ENCODE measurements around the gene LIFR. TPM values are rescaled to one million over a fixed set of nuclear protein-coding genes. Genes with fewer than 3 reads are reported as not detected.

The LIFR gene
- total RNA-seq, 1 experiment from 2014 or later: 22.0 TPM

- POLR2A ChIA-PET (ENCODE audit: unreplicated experiment): no interaction called here
- Histone ChIP-seq H3K9me3 (ENCODE audit: insufficient read depth, low read depth) (no peaks in the 10 kb centered on the region), H3F3A (ENCODE audit: insufficient read depth, low read depth) (no peaks in the 10 kb centered on the region), H3K27me3 (ENCODE audit: insufficient read depth, low read depth) (no peaks in the 10 kb centered on the region), H4K20me1 (ENCODE audit: insufficient read depth) (no peaks in the 10 kb centered on the region), H2AFZ (no peak overlapping the region), H3K9me2 (ENCODE audit: insufficient read depth) (no peaks in the 10 kb centered on the region), H3K4me1 (replicated peaks; ENCODE audit: insufficient read depth) (peaks cover 14% of the 10 kb centered on the region), H3K79me2 (ENCODE audit: low read depth) (no peaks in the 10 kb centered on the region), H3K27ac (no peak overlapping the region), H3K4me3 (no peak overlapping the region), H3K4me2 (no peak overlapping the region), H3K36me3 (ENCODE audit: low read depth) (no peaks in the 10 kb centered on the region)
- no peak for DNase-seq
- CTCF ChIA-PET: interaction anchor here (1.7 kb wide), 1 partner anchor 25 kb away, joined by 15 read pairs; no protein-coding TSS in a partner anchor
- TF ChIP-seq EZH2 (IDR thresholded peaks at IDR 0.05; ENCODE audit: low read depth) (no peak), CTCF (conservative IDR thresholded peaks at IDR 0.05) (no peak)
- intact Hi-C loops (cut with micrococcal nuclease; ENCODE audit: unreplicated experiment): no loop called here
- BruUV-seq (replicated peaks): no TSS peak
Observed at GRCh38 chr5:38466424-38467189, 89.8 kb downstream of the LIFR start.

- ChIA-PET POLR2A (ENCODE audit: unreplicated experiment) (no interaction called here), CTCF (no interaction called here)
- no TSS peak for BruUV-seq (replicated peaks)
- no peak for DNase-seq
- TF ChIP-seq CTCF (conservative IDR thresholded peaks at IDR 0.05): no peak
- TF ChIP-seq EZH2 (IDR thresholded peaks at IDR 0.05; ENCODE audit: low read depth): no peak
- H2AFZ ChIP-seq: no peak overlapping the region
- intact Hi-C loops (cut with micrococcal nuclease; ENCODE audit: unreplicated experiment): no loop called here
- H3K27me3 ChIP-seq (ENCODE audit: insufficient read depth, low read depth): no peaks in the 10 kb centered on the region
- H3K27ac ChIP-seq: no peak overlapping the region
- peaks cover 14% of the 10 kb centered on the region for H3K4me1 ChIP-seq (replicated peaks; ENCODE audit: insufficient read depth)
- no peak overlapping the region for H3K4me3 ChIP-seq
- H3K4me2 ChIP-seq: no peak overlapping the region
- no peaks in the 10 kb centered on the region for H3K9me2 ChIP-seq (ENCODE audit: insufficient read depth)
- H3K79me2 ChIP-seq (ENCODE audit: low read depth): no peaks in the 10 kb centered on the region
- no peaks in the 10 kb centered on the region for H3K36me3 ChIP-seq (ENCODE audit: low read depth)
- no peaks in the 10 kb centered on the region for H4K20me1 ChIP-seq (ENCODE audit: insufficient read depth)
- H3F3A ChIP-seq (ENCODE audit: insufficient read depth, low read depth): no peaks in the 10 kb centered on the region
- H3K9me3 ChIP-seq (ENCODE audit: insufficient read depth, low read depth): no peaks in the 10 kb centered on the region
Observed at GRCh38 chr5:38465702-38466423, 90.6 kb downstream of the LIFR start.

- ChIA-PET CTCF (interaction anchor here (0.5 to 2.6 kb wide), 2 partner anchors 23 to 369 kb away, joined by 4 to 17 read pairs; no protein-coding TSS in a partner anchor), POLR2A (ENCODE audit: unreplicated experiment) (interaction anchor here (0.6 kb wide), 1 partner anchor 70 kb away, joined by 4 read pairs; no protein-coding TSS in a partner anchor)
- no peaks in the 10 kb centered on the region for H3K9me3 ChIP-seq (ENCODE audit: insufficient read depth, low read depth)
- no peak for DNase-seq
- peaks cover 14% of the 10 kb centered on the region for H3K4me1 ChIP-seq (replicated peaks; ENCODE audit: insufficient read depth)
- no peaks in the 10 kb centered on the region for H3K79me2 ChIP-seq (ENCODE audit: low read depth)
- H3K4me3 ChIP-seq: no peak overlapping the region
- no peak overlapping the region for H3K4me2 ChIP-seq
- no peaks in the 10 kb centered on the region for H3F3A ChIP-seq (ENCODE audit: insufficient read depth, low read depth)
- no peaks in the 10 kb centered on the region for H3K36me3 ChIP-seq (ENCODE audit: low read depth)
- H3K9me2 ChIP-seq (ENCODE audit: insufficient read depth): no peaks in the 10 kb centered on the region
- intact Hi-C loops (cut with micrococcal nuclease; ENCODE audit: unreplicated experiment): no loop called here
- no peak for TF ChIP-seq EZH2 (IDR thresholded peaks at IDR 0.05; ENCODE audit: low read depth)
- TF ChIP-seq CTCF (conservative IDR thresholded peaks at IDR 0.05): no peak
- no peak overlapping the region for H2AFZ ChIP-seq
- no peak overlapping the region for H3K27ac ChIP-seq
- no peaks in the 10 kb centered on the region for H4K20me1 ChIP-seq (ENCODE audit: insufficient read depth)
- H3K27me3 ChIP-seq (ENCODE audit: insufficient read depth, low read depth): no peaks in the 10 kb centered on the region
- no TSS peak for BruUV-seq (replicated peaks)
Observed at GRCh38 chr5:38465061-38465460, 91.4 kb downstream of the LIFR start.

All from PC-9 (cell line).